ENCODE data around the gene PGF.

The PGF gene

DNA sequence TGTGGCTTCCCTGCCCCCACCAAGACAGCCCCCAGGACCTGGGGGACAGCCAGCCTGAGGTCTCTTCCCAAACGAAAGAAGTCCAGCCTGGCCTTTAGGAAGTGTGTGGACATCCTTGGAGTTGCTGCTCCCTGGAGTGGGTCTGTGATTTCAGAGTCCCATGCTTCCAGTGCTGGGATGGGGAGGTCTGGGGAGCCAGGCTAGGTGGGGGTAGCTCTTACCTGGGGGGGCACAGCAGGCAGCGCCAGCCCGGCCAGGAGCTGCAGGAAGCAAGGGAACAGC lies 509 bp downstream of the PGF start:
- no peak for DNase-seq

DNA sequence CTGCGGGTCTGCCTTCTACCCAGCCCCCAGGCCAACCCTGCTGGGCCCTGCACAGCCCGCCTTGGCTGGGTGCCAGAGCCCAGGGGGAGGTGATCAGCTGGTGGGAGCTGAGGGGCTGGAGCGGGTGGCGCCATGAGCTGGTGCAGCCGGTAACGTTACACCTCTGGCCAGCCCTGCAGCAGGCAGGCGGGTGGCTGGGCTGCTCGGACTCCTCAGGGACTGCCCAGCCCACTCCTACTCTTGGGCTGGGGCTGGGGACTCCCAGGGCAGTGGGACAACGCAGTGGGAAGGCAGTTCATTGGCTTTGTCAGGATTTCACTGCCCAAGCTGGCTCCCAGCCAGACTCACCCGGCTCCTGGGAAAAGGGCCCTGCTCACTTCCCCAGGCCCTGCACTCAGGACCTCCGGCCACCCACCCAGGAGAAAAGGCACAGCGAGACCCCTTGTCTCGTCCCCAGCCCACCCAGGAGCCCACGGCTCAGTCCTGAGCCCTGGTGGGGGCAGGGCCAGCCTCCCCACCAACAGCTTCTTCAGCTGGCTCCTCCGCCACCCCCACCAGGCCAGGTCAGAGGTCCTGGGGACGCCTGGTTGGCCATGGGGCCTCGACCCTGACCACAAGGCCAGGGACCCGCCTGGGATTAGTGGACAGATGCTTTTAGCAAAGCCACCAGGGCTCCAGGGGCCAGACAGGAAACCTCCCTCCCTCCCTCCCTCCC lies 1.0 kb downstream of the PGF start:
- no peak for DNase-seq

DNA sequence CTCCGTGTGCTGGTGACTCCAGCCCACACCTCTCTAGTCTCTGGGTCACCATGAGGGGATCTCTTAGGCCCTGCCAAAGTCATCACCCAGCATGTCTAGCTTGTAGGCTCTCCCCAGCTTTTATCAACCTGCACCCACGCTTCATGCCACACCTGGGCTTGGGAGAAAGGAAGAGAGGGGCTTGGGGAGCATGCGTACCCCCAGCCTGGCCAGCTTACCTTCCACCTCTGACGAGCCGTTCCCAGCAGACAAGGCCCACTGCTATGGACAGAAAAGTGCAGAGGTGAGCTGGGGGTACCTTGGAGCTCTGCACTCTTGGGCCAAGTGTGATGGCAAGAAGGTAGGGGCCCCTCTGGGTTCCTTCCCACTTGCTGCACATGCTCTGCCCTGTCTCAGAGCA lies 1.7 kb downstream of the PGF start:
- no peak for DNase-seq

- no peak for DNase-seq
Measured at GRCh38 chr14:74952697-74953484, 2.5 kb downstream of the PGF start.

GRCh38 chr14:74952180-74952665 lies 3.2 kb downstream of the PGF start:
- no peak for DNase-seq

DNA sequence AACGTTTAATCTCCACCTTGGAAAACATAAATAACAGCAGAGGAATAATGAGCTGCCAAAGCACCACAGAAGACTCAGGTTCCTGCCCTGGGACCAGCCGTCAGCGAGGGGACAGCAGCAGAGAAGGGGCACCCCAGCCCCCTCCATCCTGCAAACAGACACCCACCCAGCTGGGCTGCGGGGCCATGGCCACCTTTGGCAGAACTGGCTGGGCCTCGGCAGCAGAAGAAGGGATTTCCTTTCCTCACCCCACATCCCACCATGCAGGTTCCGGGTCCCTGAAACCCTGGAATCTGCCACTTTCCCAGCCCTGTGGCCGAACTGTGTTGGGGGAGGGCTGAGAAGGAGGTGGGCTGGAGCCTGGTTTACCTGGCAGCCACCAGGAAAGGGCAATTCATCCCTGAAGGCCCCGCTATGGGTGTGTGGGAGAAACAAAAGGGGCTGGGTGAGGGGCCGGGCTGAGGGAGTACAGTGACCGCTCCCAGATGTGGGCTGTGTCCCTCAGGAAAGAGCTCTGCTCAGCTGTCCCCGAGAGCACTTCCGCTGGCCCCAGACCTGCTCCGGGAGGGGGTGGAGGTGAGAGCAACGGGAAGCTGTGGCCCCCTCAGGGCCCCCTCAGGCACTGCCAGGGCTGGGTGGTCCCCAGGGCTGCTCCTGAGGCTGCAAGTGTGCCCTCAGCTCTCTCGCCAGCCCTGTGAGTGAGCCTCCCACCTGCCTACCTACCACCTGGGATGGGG lies 3.8 kb downstream of the PGF start:
- no peak for DNase-seq

DNA sequence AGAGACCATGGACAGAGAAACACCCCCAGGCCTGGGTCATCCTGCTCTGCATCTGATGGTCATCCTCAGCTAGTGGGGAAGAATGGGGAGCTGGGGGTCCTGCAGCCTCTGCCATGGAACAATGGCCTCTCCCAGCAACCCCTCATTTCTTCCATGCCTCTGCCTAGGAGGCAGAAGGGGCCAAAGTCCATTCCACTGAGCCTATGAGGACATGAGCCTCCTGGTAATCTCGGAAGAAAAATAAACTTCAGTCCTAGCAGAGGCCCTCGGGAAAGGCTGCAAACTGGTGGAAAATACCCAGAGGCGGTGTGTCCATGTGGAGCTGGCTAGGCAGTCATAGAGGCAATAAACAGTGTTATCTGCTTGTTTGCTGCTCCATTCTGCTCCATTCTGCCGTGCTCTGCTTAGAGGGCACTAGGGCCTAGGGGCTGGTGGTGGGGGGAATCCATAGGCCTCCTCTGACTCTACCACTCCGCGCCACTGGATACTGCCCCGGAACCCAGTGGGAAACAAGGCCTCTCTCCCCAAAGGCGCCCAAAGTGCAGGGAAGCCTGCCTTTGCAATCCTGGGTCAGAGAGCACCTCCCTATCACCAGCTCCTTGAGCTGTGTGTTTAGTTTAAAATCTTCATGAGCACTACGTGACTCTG lies 4.5 kb downstream of the PGF start:
- no peak for DNase-seq

DNA sequence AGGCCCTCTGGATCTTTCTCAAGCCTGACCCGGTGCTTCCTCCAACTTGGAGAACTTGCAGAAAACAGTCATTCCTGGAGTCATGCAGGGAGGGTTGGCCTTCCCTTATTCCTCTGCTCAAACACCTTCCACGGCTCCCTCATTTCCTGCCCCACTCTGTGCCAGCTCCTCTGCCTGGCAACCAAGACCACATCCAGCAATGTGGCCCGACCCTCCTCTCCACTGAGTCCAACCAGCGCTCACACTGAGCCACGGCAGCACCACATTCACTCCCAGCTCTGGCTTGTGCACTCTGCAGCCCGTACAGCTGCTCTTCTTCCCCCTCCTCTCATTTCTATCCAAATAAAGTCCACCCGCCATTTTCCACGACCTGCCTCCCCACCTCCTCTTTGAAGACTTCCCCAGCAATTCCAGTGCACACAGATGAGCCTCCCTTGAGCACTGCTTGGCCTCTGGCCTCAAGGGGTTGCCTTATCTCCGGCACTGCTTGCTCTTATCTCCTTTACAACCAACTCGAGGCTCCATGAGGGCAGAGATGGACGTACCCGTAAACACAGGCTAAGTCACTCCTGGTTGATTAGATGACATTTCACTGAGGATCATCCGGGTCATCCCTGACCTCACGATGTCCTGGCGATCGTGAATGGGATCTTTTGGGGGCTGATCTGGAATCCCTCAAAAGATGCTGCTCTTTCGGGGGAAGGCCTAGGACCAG lies 5.4 kb downstream of the PGF start:
- DNase-seq, result no peak

- DNase-seq, result no peak
Measured at GRCh38 chr14:74949191-74949601, 6.2 kb downstream of the PGF start.

DNA sequence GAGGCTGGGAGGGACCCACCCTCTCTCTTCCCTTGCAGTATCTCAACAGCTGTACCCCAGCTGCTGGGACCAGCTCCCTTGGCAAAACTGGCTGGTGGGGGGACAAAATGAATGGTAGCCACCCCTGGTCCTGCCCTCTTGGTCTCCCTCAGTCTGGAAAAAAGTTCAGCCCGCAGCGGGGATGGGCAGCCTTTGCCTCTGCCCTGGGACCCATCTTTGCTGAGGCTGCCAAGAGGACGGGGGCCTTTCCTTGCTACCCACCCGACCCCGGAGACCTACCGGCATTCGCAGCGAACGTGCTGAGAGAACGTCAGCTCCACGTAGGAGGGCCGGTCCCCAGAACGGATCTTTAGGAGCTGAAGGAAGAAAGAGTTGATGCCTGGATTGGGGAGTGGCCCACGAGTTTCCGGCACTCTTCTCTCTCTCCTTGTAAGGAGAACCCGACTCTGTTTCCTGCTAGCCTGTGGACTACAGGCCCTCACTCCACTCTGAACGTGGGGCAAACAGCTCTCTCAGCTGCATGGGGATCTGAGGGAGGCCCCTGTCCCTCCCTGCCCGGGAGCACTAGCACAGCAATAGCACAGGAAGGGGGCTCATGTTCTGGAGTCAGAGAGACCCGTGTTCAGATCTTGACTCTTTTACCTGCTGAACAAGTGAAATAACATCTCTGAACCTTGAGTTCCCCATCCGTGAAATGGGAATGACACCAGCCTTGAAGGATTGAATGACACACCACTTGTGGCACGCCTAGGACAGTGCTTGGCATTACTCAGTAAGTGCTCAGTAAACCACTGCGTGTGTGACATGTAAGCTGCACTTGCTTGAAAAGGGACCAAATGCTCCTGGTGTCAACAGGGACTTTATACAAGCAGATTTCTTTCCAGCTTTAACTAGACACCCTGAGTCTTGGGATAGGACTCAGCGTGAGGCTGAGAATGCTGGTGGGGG lies 6.9 kb downstream of the PGF start:
- DNase-seq, result no peak

DNA sequence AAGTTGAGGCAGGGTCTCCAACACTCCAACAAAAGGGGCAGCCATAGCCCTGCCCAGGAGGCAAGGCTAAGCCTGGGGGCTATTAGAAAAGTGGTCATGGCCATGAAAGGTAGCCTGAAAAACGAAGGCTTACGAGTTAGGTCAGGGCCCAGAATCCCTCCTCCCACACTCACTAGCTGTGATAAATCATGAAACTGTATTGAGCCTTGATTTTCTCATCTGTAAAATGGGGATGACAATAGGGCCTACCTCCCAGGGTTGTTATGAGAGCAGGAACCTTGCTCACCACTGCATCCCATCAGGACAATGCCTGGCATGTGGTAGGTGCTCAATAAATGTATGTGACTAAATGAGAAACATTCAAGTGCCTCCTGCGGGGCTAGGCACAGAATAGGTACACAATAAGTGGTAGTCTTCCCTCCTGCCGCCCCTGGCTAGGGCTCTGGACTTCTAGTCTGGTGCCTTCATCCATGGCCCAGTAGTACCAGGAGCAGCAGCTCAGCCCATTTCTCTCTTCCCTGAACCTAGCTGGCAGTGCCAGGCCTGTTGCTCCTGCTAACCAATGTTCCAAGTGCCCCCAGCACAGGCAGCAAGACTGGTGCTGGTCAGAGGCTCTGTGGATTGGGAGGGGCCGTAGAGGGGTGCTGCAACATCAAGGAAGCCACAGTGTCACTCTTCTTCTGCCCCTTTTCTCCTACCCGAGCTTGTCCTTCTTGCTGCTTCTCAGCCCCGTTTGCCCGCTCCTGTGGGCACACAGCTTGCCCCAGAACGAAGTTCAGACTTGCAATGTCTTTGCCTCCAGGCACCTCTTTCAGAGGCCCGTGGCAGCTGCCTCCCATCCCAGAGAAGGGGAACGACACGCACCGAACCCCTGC lies 7.8 kb downstream of the PGF start:
- no peak for DNase-seq

- DNase-seq, result no peak
Measured at GRCh38 chr14:74946659-74947281, 8.6 kb downstream of the PGF start.

DNA sequence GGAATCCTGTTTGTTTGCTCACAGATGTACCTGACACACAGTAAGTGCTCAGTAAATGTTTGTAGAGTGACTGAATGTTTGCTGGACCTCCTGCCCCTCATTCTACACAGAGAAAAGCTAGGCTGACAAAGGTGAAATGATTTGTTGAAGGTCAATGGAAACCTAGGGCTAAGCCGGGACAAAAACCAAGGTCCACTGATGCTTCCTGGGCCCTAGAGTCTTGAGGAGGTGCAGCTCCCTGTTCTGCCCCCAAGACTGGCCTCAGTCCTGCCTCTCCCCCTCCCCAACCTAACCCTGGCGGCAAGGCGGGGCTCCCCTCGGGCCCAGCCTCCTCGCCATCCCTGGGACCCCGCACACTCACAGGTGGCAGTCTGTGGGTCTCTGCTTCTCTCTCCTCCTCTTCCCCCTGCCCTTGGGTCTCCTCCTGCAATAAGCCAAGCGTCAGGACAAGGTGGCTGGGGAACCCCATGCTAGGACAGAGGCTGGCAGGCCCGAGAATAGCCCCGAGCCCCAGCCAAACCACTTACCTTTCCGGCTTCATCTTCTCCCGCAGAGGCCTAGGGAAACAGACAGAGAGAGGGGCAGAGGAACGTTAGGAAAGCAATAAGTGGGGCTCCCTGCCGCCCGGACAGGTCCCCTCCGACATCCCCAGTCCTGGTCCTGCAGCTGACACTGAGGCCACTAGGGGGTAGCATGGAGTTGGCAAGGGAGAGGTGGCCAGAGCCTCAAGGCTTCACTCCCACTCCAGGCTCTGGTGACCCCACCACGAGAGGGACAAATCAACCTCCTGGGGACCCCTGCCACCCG lies 9.3 kb downstream of the PGF start:
- peak; percentile 27 for DNase-seq

- DNase-seq, result no peak
Measured at GRCh38 chr14:74945261-74945851, 10.0 kb downstream of the PGF start.

GRCh38 chr14:74942608-74943007 lies 12.8 kb downstream of the PGF start:
- no peak for DNase-seq

DNA sequence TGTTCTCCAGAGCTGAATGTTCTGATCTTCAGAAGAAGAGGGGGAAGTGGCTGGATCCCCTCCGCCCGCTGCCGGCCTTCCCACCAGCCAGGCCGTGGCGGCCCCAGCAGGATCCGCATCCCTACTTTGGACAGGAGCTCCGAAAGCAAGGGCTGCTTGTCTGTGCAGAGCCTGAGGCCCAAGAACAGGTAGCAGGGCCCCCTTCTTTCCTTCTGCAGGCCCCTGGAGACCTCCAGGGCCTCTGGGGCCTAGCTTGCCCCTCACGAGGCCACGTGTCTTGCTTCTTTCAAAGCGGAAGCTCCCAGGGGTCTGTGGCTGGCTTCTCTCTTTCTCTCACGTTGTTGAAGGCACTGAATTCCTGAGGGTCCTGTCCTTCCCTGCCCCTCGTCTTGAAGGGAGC lies 13.2 kb downstream of the PGF start:
- DNase-seq, result no peak

DNA sequence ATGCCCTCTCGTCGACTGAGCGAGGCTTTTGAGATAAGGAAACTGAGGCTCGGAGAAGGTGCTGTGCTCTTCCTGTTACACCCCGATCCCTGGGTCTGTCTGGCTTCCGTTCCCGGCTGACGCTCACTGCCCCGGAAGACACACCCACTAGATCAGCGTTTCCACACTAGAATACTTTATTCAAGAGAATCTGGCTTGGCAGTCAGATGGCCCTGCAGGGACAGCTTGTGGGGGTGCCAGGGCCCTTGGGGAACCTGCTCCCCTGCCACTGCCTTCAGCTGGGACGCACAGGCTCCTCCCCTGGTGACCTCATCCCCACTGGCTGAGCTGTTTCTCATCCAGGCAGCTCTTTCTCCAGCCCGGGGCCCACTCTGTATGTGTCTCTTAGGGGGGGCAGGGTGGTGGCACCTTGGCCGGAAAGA lies 13.7 kb downstream of the PGF start:
- no peak for DNase-seq

- no peak for DNase-seq
Measured at GRCh38 chr14:74940956-74941565, 14.3 kb downstream of the PGF start.
